ENCODE data around the gene NUAK2.
"Not testable (repeated sequence)": the region's sequence is repeated elsewhere in the genome, so short reads cannot be mapped to it uniquely, and the experiment has no call there.

Gene NUAK2
- 10.9 to 19.6 (median 11.5) reads per million in 3 donors for total RNA-seq

DNA sequence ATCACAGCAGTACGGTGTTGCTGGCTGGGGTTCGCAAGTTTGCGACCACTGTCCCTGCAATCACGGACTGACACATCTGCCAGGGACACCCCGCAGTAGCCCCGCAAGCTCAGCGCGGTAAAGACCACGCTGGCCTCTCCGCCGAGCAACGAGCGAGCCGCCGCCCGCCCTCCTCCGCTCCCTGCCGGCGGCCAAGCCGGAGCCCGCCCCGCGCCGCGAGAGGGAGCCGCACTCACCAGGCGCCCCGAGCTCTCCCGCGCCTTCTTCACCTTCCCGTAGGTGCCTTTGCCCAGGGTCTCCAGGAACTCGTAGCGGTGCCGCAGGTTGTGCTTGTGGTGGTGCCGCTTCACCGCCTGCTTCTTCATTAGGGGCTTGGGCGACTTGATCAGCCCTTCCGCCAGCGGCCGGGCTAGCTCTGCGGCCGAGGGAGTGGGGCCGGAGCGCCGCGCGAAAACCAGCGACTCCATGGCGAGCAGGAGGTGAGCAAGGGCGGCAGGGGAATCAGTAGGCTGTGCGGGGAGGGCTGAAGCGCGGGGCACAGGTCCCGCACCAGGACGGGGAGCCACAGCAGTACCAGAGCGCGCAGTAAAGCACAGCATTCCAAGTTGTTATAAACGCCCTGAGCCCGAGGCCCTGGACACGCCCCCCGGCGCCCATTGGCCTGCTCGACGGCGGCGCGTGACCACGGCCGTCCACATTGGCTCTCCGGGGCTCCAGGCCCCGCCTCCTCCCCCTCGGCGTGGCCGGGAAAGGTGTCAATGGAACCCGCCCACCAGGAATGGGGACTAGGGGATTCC lies at the start of gene NUAK2:
NUAK2 (minus strand) TSS at position 584 of the 797 bp plus-strand sequence; CDS start at position 467, 117 bp downstream.
- Histone ChIP-seq H3K4me3 (ENCODE audit: insufficient read depth, low read depth, low read length, poor library complexity, severe bottlenecking) (peak within 1 kb of the TSS; percentile 94), H3K4me1 (ENCODE audit: control insufficient read depth, insufficient read depth, low read length, poor library complexity, severe bottlenecking) (peaks cover 46% of the 10 kb centered on the region), H3K27me3 (replicated peaks; ENCODE audit: control insufficient read depth, insufficient read depth, low read length, poor library complexity, severe bottlenecking) (no peaks in the 10 kb centered on the region), H3K9me3 (ENCODE audit: control insufficient read depth, low read length) (no peaks in the 10 kb centered on the region), H3K36me3 (ENCODE audit: control insufficient read depth, insufficient read depth, low read length) (no peaks in the 10 kb centered on the region), H3K27ac (ENCODE audit: insufficient read depth, low read length, poor library complexity, severe bottlenecking) (peak within 1 kb of the TSS; percentile 78)
- peak; percentile 72 to 83 (median 77) for DNase-seq

DNA sequence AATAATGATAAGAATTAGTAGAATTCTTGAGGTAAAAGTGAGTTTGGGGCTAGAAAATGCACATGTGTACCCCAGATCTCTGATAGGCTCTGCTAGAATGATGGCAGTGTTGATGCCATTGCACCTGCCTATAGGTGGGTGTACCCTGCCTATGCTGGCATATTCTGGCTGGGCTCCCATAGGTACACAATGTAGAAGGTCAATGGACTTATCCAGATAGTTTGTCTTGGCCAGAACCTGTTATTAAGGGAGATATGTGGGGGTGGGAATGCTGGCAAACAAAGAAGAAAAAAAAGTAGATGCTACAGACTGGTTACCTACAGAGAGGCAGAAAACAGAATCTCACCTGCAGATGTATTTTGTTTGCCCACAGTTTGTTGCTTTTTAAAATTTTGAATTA lies 49.2 kb upstream of the NUAK2 start:
- Histone ChIP-seq H3K4me3 (ENCODE audit: insufficient read depth, low read depth, low read length, poor library complexity, severe bottlenecking) (no peak overlapping the region), H3K27ac (ENCODE audit: insufficient read depth, low read length, poor library complexity, severe bottlenecking) (no peak overlapping the region), H3K9me3 (ENCODE audit: control insufficient read depth, low read length) (no peaks in the 10 kb centered on the region), H3K4me1 (ENCODE audit: control insufficient read depth, insufficient read depth, low read length, poor library complexity, severe bottlenecking) (peaks cover 7% of the 10 kb centered on the region), H3K27me3 (replicated peaks; ENCODE audit: control insufficient read depth, insufficient read depth, low read length, poor library complexity, severe bottlenecking) (no peaks in the 10 kb centered on the region), H3K36me3 (ENCODE audit: control insufficient read depth, insufficient read depth, low read length) (no peaks in the 10 kb centered on the region)
- DNase-seq = no peak

DNA sequence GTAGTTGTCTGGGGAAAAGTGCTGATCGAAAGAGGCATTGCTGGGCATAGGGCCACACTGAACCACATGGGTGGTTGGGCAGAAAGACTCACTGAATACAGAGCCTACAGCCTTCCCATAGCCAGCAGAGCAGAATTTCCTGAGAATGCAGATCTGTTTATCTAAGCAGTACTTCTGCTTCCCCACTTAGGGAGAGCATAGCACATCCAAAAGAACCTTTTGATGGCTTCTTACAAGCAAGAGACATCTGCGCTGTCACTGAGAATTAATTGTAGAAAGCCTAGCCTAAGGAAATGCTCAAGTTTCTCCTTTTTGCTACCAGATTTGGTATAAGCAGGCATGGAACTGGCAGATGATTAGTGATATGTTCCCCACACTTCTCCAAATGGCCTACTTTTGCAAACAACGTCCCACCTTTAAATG lies 48.2 kb upstream of the NUAK2 start:
- peaks cover 7% of the 10 kb centered on the region for H3K4me1 ChIP-seq (ENCODE audit: control insufficient read depth, insufficient read depth, low read length, poor library complexity, severe bottlenecking)
- DNase-seq = no peak
- no peak overlapping the region for H3K4me3 ChIP-seq (ENCODE audit: insufficient read depth, low read depth, low read length, poor library complexity, severe bottlenecking)

DNA sequence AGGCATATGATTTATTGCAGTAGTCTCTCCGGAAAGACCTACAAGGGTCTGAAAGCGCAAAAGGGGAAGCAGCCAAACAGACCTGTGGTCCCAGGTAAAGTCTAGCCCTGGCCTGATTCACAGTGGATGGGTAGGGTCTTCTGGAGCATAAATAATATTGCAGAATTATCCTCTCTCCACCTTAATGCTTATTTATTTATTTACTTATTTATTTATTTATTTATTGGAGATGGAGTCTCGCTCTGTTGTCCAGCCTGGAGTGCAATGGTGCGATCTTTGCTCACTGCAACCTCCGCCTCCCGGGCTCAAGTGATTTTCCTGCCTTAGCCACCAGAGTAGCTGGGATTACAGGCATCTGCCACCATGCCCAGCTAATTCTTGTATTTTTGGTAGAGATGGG lies 46.9 kb upstream of the NUAK2 start:
- no peak for DNase-seq
- no peaks in the 10 kb centered on the region for H3K4me1 ChIP-seq (ENCODE audit: control insufficient read depth, insufficient read depth, low read length, poor library complexity, severe bottlenecking)
- H3K9me3 ChIP-seq (ENCODE audit: control insufficient read depth, low read length) = no peaks in the 10 kb centered on the region
- no peak overlapping the region for H3K27ac ChIP-seq (ENCODE audit: insufficient read depth, low read length, poor library complexity, severe bottlenecking)
- H3K36me3 ChIP-seq (ENCODE audit: control insufficient read depth, insufficient read depth, low read length) = no peaks in the 10 kb centered on the region
- H3K4me3 ChIP-seq (ENCODE audit: insufficient read depth, low read depth, low read length, poor library complexity, severe bottlenecking) = no peak overlapping the region
- no peaks in the 10 kb centered on the region for H3K27me3 ChIP-seq (replicated peaks; ENCODE audit: control insufficient read depth, insufficient read depth, low read length, poor library complexity, severe bottlenecking)

More for the DNA sequence above, 48.2 kb upstream of the NUAK2 start:
- no peak overlapping the region for H3K27ac ChIP-seq (ENCODE audit: insufficient read depth, low read length, poor library complexity, severe bottlenecking)
- no peaks in the 10 kb centered on the region for H3K27me3 ChIP-seq (replicated peaks; ENCODE audit: control insufficient read depth, insufficient read depth, low read length, poor library complexity, severe bottlenecking)
- H3K9me3 ChIP-seq (ENCODE audit: control insufficient read depth, low read length) = no peaks in the 10 kb centered on the region
- no peaks in the 10 kb centered on the region for H3K36me3 ChIP-seq (ENCODE audit: control insufficient read depth, insufficient read depth, low read length)

DNA sequence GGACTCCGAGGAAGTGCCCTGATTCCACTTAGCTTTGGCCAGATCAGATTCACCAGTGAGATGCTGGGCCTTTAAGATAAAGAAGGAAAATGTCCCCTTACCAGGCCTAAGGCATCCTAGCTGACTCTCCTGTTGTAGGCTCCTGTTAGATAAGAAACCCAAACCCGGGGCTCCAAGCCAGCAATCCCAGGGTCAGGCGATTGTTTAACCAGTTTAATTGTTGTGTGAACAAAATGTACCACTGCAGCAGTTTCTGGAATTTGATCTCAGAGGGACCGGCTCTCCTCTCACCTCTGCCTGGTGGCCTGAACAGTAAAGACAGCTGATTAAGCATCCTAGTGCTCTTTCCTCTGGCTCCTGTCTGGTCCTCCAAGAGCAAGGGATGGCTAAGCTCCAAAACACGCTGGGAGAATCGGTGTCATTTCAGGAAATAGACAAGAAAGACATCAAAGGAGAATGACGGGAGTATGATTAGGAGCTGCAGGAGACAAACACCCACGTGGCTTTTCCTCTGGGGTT lies 44.5 kb upstream of the NUAK2 start:
- Histone ChIP-seq H3K27me3 (replicated peaks; ENCODE audit: control insufficient read depth, insufficient read depth, low read length, poor library complexity, severe bottlenecking) (no peaks in the 10 kb centered on the region), H3K4me1 (ENCODE audit: control insufficient read depth, insufficient read depth, low read length, poor library complexity, severe bottlenecking) (no peaks in the 10 kb centered on the region), H3K9me3 (ENCODE audit: control insufficient read depth, low read length) (no peaks in the 10 kb centered on the region), H3K27ac (ENCODE audit: insufficient read depth, low read length, poor library complexity, severe bottlenecking) (no peak overlapping the region), H3K36me3 (ENCODE audit: control insufficient read depth, insufficient read depth, low read length) (no peaks in the 10 kb centered on the region), H3K4me3 (ENCODE audit: insufficient read depth, low read depth, low read length, poor library complexity, severe bottlenecking) (no peak overlapping the region)
- no peak for DNase-seq

DNA sequence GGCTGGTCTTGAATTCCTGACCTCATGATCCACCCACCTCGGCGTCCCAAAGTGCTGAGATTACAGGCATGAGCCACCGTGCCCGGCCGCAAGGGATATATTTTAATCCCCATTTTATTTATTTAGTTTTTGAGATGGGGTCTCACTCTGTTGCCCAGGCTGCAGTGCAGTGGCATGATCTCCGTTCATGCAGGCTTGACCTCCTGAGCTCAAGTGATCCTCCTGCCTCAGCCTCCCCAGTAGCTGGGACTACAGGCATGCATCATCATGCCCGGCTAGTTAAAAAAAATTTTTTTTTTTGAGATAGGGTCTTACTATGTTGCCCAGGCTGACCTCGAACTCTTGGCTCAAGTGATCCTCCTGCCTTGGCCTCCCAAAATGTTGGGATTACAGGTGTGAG lies 43.5 kb upstream of the NUAK2 start:
- H3K4me3 ChIP-seq (ENCODE audit: insufficient read depth, low read depth, low read length, poor library complexity, severe bottlenecking); H3K27me3 ChIP-seq (replicated peaks; ENCODE audit: control insufficient read depth, insufficient read depth, low read length, poor library complexity, severe bottlenecking); H3K4me1 ChIP-seq (ENCODE audit: control insufficient read depth, insufficient read depth, low read length, poor library complexity, severe bottlenecking); DNase-seq; H3K36me3 ChIP-seq (ENCODE audit: control insufficient read depth, insufficient read depth, low read length); H3K27ac ChIP-seq (ENCODE audit: insufficient read depth, low read length, poor library complexity, severe bottlenecking); H3K9me3 ChIP-seq (ENCODE audit: control insufficient read depth, low read length): not testable (repeated sequence)

DNA sequence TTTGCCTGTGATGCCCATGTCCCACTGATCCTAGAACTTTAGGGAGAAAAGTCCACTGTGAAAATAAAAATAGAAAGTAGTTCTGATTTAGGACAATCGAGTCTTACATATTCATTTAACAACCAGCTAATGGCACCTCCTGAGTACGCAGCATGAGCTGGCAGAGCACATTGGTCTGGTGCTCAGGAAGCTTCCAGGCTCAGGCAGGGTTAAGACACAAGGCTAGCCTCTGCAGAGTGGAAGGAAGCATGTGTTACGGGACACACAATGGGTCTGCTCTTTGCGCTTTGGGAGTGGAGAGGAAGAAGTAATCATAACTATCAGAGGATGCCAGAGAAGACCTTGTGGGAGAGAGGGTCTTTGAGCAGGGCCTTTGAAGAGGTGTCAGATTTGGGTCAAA lies 39.3 kb upstream of the NUAK2 start:
- no peaks in the 10 kb centered on the region for H3K9me3 ChIP-seq (ENCODE audit: control insufficient read depth, low read length)
- no peak for DNase-seq
- H3K27ac ChIP-seq (ENCODE audit: insufficient read depth, low read length, poor library complexity, severe bottlenecking) = no peak overlapping the region
- H3K27me3 ChIP-seq (replicated peaks; ENCODE audit: control insufficient read depth, insufficient read depth, low read length, poor library complexity, severe bottlenecking) = no peaks in the 10 kb centered on the region
- H3K4me1 ChIP-seq (ENCODE audit: control insufficient read depth, insufficient read depth, low read length, poor library complexity, severe bottlenecking) = no peaks in the 10 kb centered on the region
- no peak overlapping the region for H3K4me3 ChIP-seq (ENCODE audit: insufficient read depth, low read depth, low read length, poor library complexity, severe bottlenecking)
- no peaks in the 10 kb centered on the region for H3K36me3 ChIP-seq (ENCODE audit: control insufficient read depth, insufficient read depth, low read length)

DNA sequence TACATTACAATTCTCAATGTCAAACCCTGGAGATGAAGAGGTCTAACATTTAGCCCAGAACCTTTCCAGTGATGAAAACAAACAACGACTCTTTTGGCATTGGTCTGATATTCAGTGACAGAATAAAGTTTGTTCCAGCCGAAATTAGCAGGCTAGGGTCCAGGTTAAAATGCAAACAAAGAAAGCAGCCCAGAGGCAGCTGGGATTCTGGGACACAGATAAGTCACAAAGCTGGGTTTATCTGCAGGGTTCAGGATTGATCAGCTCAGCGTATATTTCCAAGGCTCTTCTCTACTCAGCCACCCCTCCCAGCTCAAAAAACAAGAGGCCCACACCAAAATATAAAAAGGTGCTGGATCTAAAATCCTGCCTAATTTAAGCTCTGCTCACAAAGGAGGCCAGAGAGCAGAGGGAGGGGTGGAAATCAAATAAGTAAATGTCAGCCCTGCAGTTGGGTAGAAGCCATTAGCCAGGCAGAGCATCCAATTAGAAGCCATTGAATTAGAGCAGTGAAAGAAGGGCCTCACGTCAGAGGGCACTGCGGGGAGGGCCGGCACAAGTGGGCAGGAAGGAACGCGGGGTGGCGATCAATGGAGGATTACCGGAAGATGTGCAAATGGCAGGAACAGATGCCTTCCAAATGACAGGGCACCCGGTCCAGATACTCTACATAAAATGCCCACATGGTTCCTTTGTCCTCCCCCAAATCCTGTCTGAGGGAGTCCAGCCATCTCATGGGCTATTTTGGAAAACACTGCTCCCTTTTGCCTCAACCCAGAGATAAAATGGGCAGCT lies 38.4 kb upstream of the NUAK2 start:
- Histone ChIP-seq H3K27me3 (replicated peaks; ENCODE audit: control insufficient read depth, insufficient read depth, low read length, poor library complexity, severe bottlenecking) (no peaks in the 10 kb centered on the region), H3K4me3 (ENCODE audit: insufficient read depth, low read depth, low read length, poor library complexity, severe bottlenecking) (no peak overlapping the region), H3K9me3 (ENCODE audit: control insufficient read depth, low read length) (no peaks in the 10 kb centered on the region), H3K27ac (ENCODE audit: insufficient read depth, low read length, poor library complexity, severe bottlenecking) (no peak overlapping the region), H3K36me3 (ENCODE audit: control insufficient read depth, insufficient read depth, low read length) (no peaks in the 10 kb centered on the region), H3K4me1 (ENCODE audit: control insufficient read depth, insufficient read depth, low read length, poor library complexity, severe bottlenecking) (no peaks in the 10 kb centered on the region)
- no peak for DNase-seq

DNA sequence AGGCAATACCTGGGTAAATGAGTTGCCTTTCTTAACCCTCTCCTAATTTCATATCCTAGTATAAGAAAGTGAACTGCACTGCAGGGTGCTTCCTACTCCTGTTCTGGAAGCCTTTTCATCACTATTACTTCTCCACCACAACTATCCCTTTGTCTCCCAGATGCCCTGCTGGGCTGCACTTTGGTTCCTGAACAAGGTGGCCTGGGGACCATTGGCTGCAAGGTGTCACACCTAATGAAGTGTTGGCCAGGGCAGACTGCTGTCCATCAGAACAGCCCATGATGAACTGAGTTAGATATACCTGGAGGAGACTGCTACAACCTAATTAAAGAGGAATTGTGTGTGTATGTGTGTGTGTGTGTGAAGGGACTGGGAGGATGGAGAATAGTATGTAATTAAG lies 37.0 kb upstream of the NUAK2 start:
- H3K27me3 ChIP-seq (replicated peaks; ENCODE audit: control insufficient read depth, insufficient read depth, low read length, poor library complexity, severe bottlenecking) = no peaks in the 10 kb centered on the region
- DNase-seq = no peak
- no peak overlapping the region for H3K4me3 ChIP-seq (ENCODE audit: insufficient read depth, low read depth, low read length, poor library complexity, severe bottlenecking)
- no peaks in the 10 kb centered on the region for H3K36me3 ChIP-seq (ENCODE audit: control insufficient read depth, insufficient read depth, low read length)
- no peaks in the 10 kb centered on the region for H3K4me1 ChIP-seq (ENCODE audit: control insufficient read depth, insufficient read depth, low read length, poor library complexity, severe bottlenecking)
- no peak overlapping the region for H3K27ac ChIP-seq (ENCODE audit: insufficient read depth, low read length, poor library complexity, severe bottlenecking)
- H3K9me3 ChIP-seq (ENCODE audit: control insufficient read depth, low read length) = no peaks in the 10 kb centered on the region

DNA sequence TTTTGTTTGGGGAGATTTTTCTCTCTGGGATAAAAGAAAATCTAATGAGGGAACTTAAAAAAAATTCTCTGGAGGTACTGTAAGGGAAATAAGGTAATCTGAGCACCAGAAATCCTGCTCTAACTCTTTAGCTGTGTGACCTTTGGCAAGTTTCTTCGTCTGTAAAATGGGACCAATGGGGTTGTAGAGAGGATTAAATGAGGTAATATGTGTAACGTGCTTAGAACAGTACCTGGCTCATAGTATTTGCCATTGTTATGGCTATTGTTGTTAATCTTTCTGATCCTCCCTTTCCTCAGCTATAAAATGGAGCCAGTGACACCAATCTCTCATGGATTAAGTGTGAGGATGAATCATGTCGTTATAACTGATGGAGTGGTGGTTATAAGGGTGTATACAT lies 36.0 kb upstream of the NUAK2 start:
- no peaks in the 10 kb centered on the region for H3K9me3 ChIP-seq (ENCODE audit: control insufficient read depth, low read length)

More for the DNA sequence above, 36.0 kb upstream of the NUAK2 start:
- no peak overlapping the region for H3K4me3 ChIP-seq (ENCODE audit: insufficient read depth, low read depth, low read length, poor library complexity, severe bottlenecking)
- DNase-seq = no peak
- H3K4me1 ChIP-seq (ENCODE audit: control insufficient read depth, insufficient read depth, low read length, poor library complexity, severe bottlenecking) = no peaks in the 10 kb centered on the region
- no peaks in the 10 kb centered on the region for H3K36me3 ChIP-seq (ENCODE audit: control insufficient read depth, insufficient read depth, low read length)
- H3K27ac ChIP-seq (ENCODE audit: insufficient read depth, low read length, poor library complexity, severe bottlenecking) = no peak overlapping the region
- H3K27me3 ChIP-seq (replicated peaks; ENCODE audit: control insufficient read depth, insufficient read depth, low read length, poor library complexity, severe bottlenecking) = no peaks in the 10 kb centered on the region
